DND-41 (cell line): ENCODE results near the gene LCE1A.

Source experiments
- ATAC-seq: fragments of 200-7000 bp; cut with Tn5 transposase; 3 replicates; pipeline ENCODE4 v1.9.1; 2021; ENCODE audit warnings: low read depth; ENCODE audit not compliant: insufficient read depth
- DNase-seq: peaks from one replicate; pipeline ENCODE4 v3.0.0-alpha.2; 2020
- H2AFZ ChIP-seq: 2 replicates; pipeline ENCODE4 v1.6.0; 2012; ENCODE audit warnings: low read depth, low read length
- H3K27ac ChIP-seq: 2 replicates; pipeline ENCODE4 v1.5.1; 2012; ENCODE audit warnings: low read length, inconsistent platforms
- H3K27me3 ChIP-seq: fragments of 200-600 bp; sonication (generic); 2 replicates; pipeline ENCODE4 v1.6.0; 2012; ENCODE audit warnings: low read length, mild to moderate bottlenecking, inconsistent platforms; ENCODE audit not compliant: insufficient read depth, poor library complexity
- H3K36me3 ChIP-seq: 2 replicates; pipeline ENCODE4 v1.5.1; 2012; ENCODE audit warnings: low read length, inconsistent platforms; ENCODE audit not compliant: insufficient read depth
- H3K4me1 ChIP-seq: 2 replicates; pipeline ENCODE4 v1.5.1; 2012; ENCODE audit warnings: mild to moderate bottlenecking, low read length; ENCODE audit not compliant: insufficient read depth
- H3K4me2 ChIP-seq: 2 replicates; pipeline ENCODE4 v1.6.0; 2012; ENCODE audit warnings: mild to moderate bottlenecking, moderate library complexity, low read length, inconsistent platforms; ENCODE audit not compliant: insufficient read depth
- H3K4me3 ChIP-seq, 2 experiments: fragments of 200-600 bp in 1 of 2; shearing (Covaris generic) in 1 of 2; 2 replicates each; pipeline ENCODE4 v1.5.1; 2012 to 2016; ENCODE audit warnings: inconsistent platforms in 2 of 2, low read length in 2 of 2, mild to moderate bottlenecking in 2 of 2, low read depth in 1 of 2, moderate library complexity in 1 of 2
- H3K79me2 ChIP-seq: 2 replicates; pipeline ENCODE4 v1.6.0; 2012; ENCODE audit warnings: low read length, inconsistent platforms; ENCODE audit not compliant: insufficient read depth
- H3K9ac ChIP-seq: 2 replicates; pipeline ENCODE4 v1.6.0; 2012; ENCODE audit warnings: low read depth, mild to moderate bottlenecking, inconsistent platforms, low read length, moderate library complexity
- H3K9me3 ChIP-seq: 2 replicates; pipeline ENCODE4 v1.5.1; 2012; ENCODE audit warnings: low read length, moderate library complexity, mild to moderate bottlenecking, inconsistent platforms; ENCODE audit not compliant: insufficient read depth, severe bottlenecking
- H4K20me1 ChIP-seq: 2 replicates; pipeline ENCODE4 v1.6.0; 2012; ENCODE audit warnings: low read length; ENCODE audit not compliant: insufficient read depth
- CTCF ChIP-seq: IDR thresholded peaks from 2 replicates; pipeline ENCODE4 v1.5.1; 2012; ENCODE audit warnings: borderline replicate concordance, low read length, moderate library complexity, mild to moderate bottlenecking; ENCODE audit not compliant: poor library complexity, severe bottlenecking; ENCODE audit errors: extremely low read depth
- EZH2 ChIP-seq: IDR thresholded peaks from 3 replicates; pipeline ENCODE4 v1.6.1; 2012; ENCODE audit warnings: borderline replicate concordance, low read depth, mild to moderate bottlenecking, moderate library complexity, low read length, inconsistent platforms; ENCODE audit not compliant: severe bottlenecking

Gene LCE1A

GRCh38 chr1:152824964-152825363 is 2.3 kb upstream of the LCE1A start:
- Histone ChIP-seq H3K9ac (no peak overlapping the region), H3K27me3 (peaks cover 15% of the 10 kb centered on the region), H4K20me1 (no peaks in the 10 kb centered on the region), H2AFZ (no peak overlapping the region), H3K36me3 (no peaks in the 10 kb centered on the region), H3K4me2 (no peak overlapping the region), H3K9me3 (no peaks in the 10 kb centered on the region), H3K79me2 (no peaks in the 10 kb centered on the region), H3K27ac (no peak overlapping the region), H3K4me3 (no peak overlapping the region), H3K4me1 (no peaks in the 10 kb centered on the region)
- DNase-seq (no peak), ATAC-seq (no peak)
- TF ChIP-seq CTCF: no peak

- no peak overlapping the region for H2AFZ ChIP-seq
- no peak overlapping the region for H3K4me2 ChIP-seq
- TF ChIP-seq CTCF (no peak), EZH2 (no peak)
- no peaks in the 10 kb centered on the region for H3K9me3 ChIP-seq
- no peaks in the 10 kb centered on the region for H3K27me3 ChIP-seq
- no peaks in the 10 kb centered on the region for H4K20me1 ChIP-seq
- no peaks in the 10 kb centered on the region for H3K36me3 ChIP-seq
- no peak overlapping the region for H3K27ac ChIP-seq
- no peaks in the 10 kb centered on the region for H3K4me1 ChIP-seq
- no peak overlapping the region for H3K4me3 ChIP-seq
- ATAC-seq (no peak), DNase-seq (no peak)
- H3K79me2 ChIP-seq: no peaks in the 10 kb centered on the region
- H3K9ac ChIP-seq: no peak overlapping the region
Measured at GRCh38 chr1:152836870-152837269, 9.6 kb downstream of the LCE1A start.

- no peaks in the 10 kb centered on the region for H3K36me3 ChIP-seq
- ATAC-seq (no peak), DNase-seq (no peak)
- no peak within 1 kb of the TSS for H3K9ac ChIP-seq
- TF ChIP-seq EZH2: no peak
- no peak for TF ChIP-seq CTCF
- H3K4me1 ChIP-seq: no peaks in the 10 kb centered on the region
- H4K20me1 ChIP-seq: no peaks in the 10 kb centered on the region
- H3K4me2 ChIP-seq: no peak within 1 kb of the TSS
- H3K4me3 ChIP-seq: no peak within 1 kb of the TSS
- H3K79me2 ChIP-seq: no peaks in the 10 kb centered on the region
- H3K9me3 ChIP-seq: no peaks in the 10 kb centered on the region
- H3K27me3 ChIP-seq: peaks cover 10% of the 10 kb centered on the region
- no peak within 1 kb of the TSS for H2AFZ ChIP-seq
- no peak within 1 kb of the TSS for H3K27ac ChIP-seq
Measured at GRCh38 chr1:152842556-152842955, 15.3 kb downstream of the LCE1A start, which contains the start of gene LCE6A. TSS of gene LCE6A (plus strand) at chr1:152842856. CDS start at chr1:152843521, 665 bp downstream.

- Histone ChIP-seq H3K4me3 (no peak overlapping the region), H3K9me3 (no peaks in the 10 kb centered on the region), H3K27me3 (peaks cover 12% of the 10 kb centered on the region), H3K79me2 (no peaks in the 10 kb centered on the region), H2AFZ (no peak overlapping the region), H4K20me1 (no peaks in the 10 kb centered on the region), H3K27ac (no peak overlapping the region), H3K4me2 (no peak overlapping the region), H3K4me1 (no peaks in the 10 kb centered on the region), H3K9ac (no peak overlapping the region), H3K36me3 (no peaks in the 10 kb centered on the region)
- DNase-seq: no peak
- TF ChIP-seq EZH2 (no peak), CTCF (no peak)
- no peak for ATAC-seq
Measured at GRCh38 chr1:152855661-152856060, 28.4 kb downstream of the LCE1A start.
